GM18873 (cell line): ENCODE results near the gene MARCHF3.

Experiments used
- ATAC-seq: cut with Tn5 transposase; IDR thresholded peaks from one replicate; pipeline ENCODE4 v1.9.1; 2021; ENCODE audit warnings: mild to moderate bottlenecking, moderate library complexity, moderate number of reproducible peaks; ENCODE audit not compliant: unreplicated experiment, low FRiP score

MARCHF3 gene

GRCh38 chr5:126988021-126988569 is 42.3 kb downstream of the MARCHF3 start:
- ATAC-seq, result peak; percentile 95

- ATAC-seq, result no peak
Measured at GRCh38 chr5:126987271-126987899, 43.0 kb downstream of the MARCHF3 start.

- ATAC-seq, result no peak
Measured at GRCh38 chr5:126984632-126985031, 45.7 kb downstream of the MARCHF3 start.

GRCh38 chr5:126983874-126984266 is 46.5 kb downstream of the MARCHF3 start:
- no peak for ATAC-seq

DNA sequence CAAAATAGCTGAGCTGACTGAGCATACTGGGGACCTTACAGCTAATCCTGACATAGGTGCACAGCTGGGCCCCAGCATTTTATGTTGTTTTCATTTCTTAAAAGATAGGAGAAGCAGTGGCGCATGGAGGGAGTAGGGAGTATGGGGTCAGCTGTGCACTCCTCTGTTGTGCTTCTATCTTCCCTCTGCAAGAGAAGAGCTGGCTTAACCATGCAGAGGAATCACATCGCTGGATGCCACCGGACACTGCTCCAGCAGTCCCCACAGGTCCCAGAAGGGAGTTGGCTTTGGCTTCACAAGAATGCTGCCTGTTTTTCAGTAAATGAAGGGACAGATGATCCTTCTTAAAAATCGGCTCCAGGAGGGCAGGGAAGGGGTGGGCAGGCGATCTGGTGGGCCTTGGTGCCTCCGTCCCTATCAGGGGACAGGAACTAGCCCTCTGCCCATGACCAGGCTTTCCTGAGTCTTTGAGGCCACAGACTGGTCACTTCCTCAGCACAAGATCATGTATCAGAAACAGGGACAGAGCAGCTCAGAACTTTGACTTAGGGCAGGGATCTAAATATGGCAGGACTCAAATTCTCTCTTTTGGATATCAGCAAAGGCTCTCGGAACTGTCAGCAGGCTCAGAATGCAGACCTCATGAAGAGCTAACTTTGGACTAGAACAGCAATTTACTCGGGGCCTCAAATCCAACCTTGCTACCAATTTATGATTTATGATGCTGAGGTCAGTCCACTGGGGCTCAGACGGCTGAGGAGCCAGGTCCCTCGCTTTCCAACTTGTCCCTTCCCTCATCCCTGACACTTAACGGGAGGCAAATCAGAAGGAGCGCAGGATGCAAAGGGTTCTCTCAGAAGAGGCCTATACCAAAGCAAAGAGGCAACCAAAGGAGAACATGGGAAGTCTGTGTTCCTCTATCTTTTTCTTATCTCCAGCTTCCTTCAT is 47.2 kb downstream of the MARCHF3 start:
- ATAC-seq, result no peak

DNA sequence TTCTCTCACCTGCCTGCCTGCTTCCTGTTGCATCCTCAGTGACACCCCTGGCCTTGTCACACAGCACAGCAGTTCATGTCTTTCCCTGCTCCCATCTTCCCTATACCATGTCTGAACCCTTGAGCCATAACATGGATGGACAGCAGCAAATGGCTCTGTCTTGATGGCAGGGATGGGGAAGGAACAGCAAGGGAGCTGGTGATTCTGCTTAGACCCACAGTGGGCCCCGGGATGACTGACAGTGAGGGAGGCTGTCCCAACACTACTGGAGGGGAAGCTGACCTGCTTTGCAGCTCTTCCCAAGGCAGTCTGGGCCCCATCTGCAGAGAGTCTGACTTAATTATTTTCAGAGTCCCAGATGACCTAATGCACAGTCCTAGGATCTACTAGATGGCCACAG is 48.2 kb downstream of the MARCHF3 start:
- no peak for ATAC-seq

GRCh38 chr5:126981701-126982100 is 48.7 kb downstream of the MARCHF3 start:
- no peak for ATAC-seq

DNA sequence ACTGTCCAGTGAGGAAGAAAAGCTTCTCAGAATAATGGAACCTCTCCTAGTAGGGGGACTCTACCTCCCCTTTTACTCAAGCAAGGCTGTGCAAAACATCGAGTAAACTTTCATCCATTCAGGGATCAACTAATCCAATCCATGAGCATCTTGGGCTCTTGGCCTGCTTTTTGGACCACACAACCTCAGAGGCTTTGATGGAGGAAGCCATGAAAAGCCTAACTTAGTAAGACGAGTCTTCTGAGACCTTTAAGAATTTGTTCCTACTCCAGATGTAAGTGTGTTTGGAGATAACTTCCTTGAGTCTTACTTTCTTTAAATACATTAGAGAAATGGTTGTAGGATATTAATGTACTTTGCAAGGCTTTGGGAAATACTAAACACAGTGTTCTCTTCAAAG is 49.1 kb downstream of the MARCHF3 start:
- no peak for ATAC-seq

DNA sequence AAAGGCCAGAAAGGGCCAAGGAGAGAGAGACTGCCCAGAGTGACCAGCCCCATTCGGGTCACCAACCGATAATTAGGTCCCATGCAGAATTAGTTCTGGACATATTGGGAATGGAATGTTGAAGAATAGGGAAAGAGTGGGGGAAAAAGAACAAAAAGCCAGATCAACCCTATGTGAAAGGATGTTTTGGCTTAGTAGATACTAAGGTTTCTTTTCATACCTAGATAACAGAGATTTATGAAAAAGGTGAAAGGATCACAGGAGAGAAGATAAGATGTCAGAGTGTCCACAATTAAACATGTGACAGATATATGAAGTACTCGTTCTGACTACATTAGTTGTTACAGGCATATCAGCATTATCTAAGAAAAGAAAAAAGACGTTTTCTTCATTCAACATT is 52.1 kb downstream of the MARCHF3 start:
- no peak for ATAC-seq

- ATAC-seq, result no peak
Measured at GRCh38 chr5:126976520-126977172, 53.7 kb downstream of the MARCHF3 start.

GRCh38 chr5:126975796-126976195 is 54.6 kb downstream of the MARCHF3 start:
- ATAC-seq, result no peak

DNA sequence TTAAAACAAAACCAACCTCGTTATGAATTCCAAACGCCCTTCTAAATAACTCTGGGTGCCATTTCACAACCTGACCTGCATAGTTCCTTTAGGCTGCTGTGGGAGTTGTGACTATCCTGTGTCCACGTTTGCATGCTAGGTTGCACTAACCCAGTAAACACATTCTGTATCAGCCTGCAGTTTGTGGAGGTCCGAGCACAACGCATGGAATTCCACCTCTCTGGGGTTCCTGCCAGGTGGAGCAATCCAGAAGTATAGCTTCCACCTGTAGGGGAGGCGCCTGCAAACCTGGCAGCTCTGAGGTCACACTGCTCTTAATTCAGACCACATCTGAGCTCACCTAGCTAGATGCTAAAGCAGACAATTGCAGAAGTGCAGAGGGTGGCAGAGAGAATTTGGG is 57.2 kb downstream of the MARCHF3 start:
- ATAC-seq, result no peak

GRCh38 chr5:126972062-126972895 is 58.1 kb downstream of the MARCHF3 start:
- peak; percentile 72 for ATAC-seq

GRCh38 chr5:126971455-126972031 is 58.8 kb downstream of the MARCHF3 start:
- ATAC-seq, result no peak

- ATAC-seq, result no peak
Measured at GRCh38 chr5:126970517-126971017, 59.8 kb downstream of the MARCHF3 start.

DNA sequence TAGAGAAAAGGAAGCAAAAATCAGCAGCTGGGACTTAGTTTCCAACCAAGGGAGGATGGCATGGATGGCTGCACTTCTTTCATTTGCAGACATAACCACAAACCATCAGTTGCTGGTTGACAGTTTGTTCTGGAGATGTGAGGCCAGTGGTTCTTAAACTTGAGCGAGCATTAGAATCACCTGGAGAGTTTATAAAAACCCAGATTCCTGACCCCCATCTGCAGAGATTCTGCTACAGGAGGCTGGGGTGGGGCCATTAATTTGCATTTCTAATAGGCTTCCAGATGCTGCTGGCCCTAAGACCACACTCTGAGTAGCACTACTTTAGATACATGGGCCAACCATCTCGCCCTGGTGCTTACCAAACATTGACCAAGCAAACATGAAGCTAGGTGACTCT is 60.8 kb downstream of the MARCHF3 start:
- ATAC-seq, result no peak

- no peak for ATAC-seq
Measured at GRCh38 chr5:126967808-126968466, 62.4 kb downstream of the MARCHF3 start.

- ATAC-seq, result no peak
Measured at GRCh38 chr5:126965487-126965886, 64.9 kb downstream of the MARCHF3 start.

GRCh38 chr5:126965061-126965475 is 65.3 kb downstream of the MARCHF3 start:
- ATAC-seq, result no peak
